Measurements from ENCODE around the gene MYCT1. TPM values are rescaled to one million over a fixed set of nuclear protein-coding genes. Genes with fewer than 3 reads are reported as not detected.

MYCT1 gene
- total RNA-seq, 1 experiment from 2014 or later: not detected

GRCh38 chr6:152721956-152722355 lies 24.3 kb downstream of the MYCT1 start:
- no peak for DNase-seq (ENCODE audit: low spot score)

DNA sequence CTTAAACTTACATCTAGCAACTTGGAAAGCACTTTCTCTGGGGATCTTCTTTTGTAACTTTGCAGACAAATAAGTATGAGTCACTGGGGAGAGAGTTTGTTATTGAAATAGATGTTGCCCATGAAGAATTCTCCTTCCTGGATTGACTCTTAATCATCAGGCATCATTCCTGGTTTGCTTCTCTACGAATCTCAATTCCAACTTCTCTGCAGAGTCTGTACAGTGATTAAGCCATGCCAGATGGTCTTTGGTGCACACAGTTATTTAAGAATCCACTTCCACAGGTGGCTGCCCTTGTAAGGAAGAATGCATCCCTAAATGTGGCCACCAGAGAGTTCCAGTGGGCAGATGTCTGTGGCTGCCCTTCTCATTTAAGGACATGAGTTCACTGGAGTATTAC lies 25.7 kb downstream of the MYCT1 start:
- no peak for DNase-seq (ENCODE audit: low spot score)

DNA sequence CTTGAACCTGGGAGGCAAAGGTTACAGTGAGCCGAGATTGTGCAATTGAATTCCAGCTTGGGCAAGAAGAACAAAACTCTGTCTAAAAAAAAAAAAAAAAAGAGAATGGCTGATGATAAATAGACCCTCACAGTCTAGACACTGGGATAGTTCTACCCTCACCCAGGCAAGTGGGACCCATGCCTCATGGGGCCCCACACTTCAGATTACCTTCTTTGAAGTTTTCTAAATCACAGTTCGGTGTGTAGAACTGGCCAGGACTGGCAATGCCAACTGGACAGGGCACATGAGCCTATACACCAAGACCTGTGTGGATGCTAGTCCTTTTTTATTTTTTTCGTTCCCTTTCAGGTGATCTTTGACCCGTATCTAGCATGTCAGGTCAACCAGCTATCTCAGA lies 28.6 kb downstream of the MYCT1 start:
- DNase-seq (ENCODE audit: low spot score): no peak

DNA sequence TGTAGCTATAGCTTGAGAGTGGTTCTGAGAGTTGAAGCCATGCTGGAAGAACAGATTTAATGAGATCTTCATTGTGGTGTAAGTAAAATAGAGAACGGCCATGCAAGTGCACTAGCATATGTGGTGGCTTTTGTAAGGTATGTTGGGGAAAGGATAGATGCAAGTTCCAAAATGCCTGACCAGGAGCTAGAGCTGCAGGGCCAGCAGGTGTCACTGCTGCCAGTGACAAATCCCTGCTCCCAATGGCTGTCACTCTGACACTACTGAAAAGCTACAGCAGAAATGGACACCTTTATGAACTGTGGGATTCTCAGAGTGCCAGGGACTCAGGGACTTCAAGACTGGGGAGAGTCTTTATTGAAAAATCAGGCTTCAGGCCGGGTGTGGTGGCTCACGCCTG lies 29.8 kb downstream of the MYCT1 start:
- DNase-seq (ENCODE audit: low spot score): peak; percentile 12

GRCh38 chr6:152734630-152735029 lies 36.9 kb downstream of the MYCT1 start:
- no peak for DNase-seq (ENCODE audit: low spot score)

DNA sequence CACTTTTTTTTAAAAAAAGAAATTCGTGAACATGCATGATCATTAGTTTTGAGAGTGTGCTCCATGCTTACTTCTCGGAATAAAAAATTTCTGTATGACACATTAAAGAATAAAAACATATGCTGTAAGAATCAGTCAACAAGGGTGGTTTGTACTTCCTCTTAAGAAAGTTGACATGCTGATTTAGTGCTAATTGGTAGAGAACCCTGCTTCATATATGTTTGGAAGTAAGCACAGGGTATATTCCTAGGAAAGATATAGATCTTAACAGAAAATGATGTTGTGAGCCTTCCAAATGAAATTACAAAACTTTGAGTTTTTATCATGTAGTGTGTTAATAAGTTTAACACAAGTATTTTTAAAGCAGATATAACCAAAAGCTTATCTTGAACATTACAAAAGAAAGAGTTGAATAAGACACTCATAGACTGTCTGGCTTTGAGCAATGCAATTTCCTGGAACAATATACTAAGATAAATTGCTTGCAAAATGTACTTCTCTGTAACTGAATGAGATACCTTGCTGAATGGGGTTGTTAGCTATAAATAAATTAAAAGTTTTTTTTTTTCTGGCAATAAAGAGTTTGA lies 39.1 kb downstream of the MYCT1 start:
- no peak for DNase-seq (ENCODE audit: low spot score)

DNA sequence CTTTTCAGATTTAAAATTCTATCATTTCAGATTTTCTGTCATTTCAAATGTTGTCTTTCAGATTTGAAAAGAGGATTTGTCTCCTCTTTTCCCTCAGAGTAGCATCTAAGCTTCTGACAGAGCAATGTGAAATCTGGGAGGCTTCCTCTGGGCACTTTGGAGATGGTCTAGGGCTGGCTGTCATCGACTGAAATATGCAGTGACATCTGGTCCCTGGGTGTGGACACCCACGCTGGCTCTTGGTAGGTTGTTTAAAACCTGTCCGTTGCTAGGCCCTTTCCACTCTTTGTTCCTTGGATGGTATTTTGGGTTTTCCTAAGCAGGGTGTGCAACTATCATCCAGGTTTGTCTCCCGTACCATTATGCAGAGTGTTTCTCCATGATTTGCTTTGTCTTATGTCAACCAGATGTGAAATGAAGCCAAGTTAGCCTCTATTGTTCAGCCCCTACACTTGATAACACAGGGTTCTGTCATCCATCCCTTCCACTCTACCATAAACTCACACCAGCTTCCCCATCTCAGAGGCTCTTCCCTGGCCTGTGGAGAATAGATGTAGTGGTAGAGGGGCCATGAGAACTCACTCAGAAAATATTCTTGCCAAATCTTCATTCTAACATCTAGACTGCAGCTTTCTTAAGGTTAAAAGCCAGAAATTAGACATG lies 47.9 kb downstream of the MYCT1 start:
- DNase-seq (ENCODE audit: low spot score): no peak

- DNase-seq (ENCODE audit: low spot score): no peak
These were observed 48.5 kb downstream of the MYCT1 start for GRCh38 chr6:152746172-152746553.

GRCh38 chr6:152748843-152749242 lies 51.1 kb downstream of the MYCT1 start:
- DNase-seq (ENCODE audit: low spot score): peak; percentile 35

GRCh38 chr6:152749336-152749735 lies 51.6 kb downstream of the MYCT1 start:
- DNase-seq (ENCODE audit: low spot score): no peak

- DNase-seq (ENCODE audit: low spot score): peak; percentile 37
These were observed 53.0 kb downstream of the MYCT1 start, which contains the start of gene VIP for GRCh38 chr6:152750694-152751093. TSS of gene VIP (plus strand) at chr6:152750797. CDS start at chr6:152752178, 1,381 bp downstream.

DNA sequence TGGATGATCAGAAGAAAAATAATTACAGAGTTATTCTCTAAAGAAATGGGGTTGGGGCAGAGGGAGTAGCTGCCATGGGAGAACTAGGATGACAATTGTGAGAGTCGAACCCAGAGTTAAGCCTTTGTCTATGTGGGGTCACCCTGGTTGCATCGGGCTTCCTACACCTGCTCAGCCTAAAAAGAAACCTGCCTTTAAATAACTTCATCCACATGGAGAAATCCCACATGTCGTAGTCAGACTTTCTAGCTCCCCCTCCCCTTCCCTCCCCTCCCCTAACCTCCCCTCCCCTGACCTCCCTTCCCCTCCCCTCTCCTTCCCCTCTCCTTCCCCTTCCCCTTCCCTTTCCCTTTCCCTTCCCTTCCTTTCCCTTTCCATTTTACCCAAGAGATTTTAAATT lies 67.6 kb downstream of the MYCT1 start:
- no peak for DNase-seq (ENCODE audit: low spot score)

- DNase-seq (ENCODE audit: low spot score): no peak
These were observed 71.5 kb downstream of the MYCT1 start for GRCh38 chr6:152769159-152769558.

DNA sequence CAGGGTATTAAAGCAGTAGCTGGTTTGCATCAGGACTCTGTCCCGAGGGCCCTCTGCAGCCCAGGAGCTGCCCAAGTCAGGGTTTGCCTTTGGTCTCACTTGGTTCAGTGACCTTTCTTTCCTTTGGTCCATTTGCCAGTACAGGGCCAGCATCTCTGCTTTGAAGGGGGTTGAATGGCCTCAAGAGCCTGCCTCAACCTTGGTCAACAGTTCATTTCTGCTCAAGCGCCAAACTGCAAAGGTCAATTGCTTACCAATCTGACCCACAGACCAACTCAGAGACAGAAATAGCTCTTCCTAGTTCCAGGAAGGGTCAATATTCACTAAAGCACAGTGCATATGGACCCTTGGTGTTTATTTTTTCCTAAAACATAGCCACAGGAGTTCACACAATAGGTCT lies 72.3 kb downstream of the MYCT1 start:
- DNase-seq (ENCODE audit: low spot score): no peak

DNA sequence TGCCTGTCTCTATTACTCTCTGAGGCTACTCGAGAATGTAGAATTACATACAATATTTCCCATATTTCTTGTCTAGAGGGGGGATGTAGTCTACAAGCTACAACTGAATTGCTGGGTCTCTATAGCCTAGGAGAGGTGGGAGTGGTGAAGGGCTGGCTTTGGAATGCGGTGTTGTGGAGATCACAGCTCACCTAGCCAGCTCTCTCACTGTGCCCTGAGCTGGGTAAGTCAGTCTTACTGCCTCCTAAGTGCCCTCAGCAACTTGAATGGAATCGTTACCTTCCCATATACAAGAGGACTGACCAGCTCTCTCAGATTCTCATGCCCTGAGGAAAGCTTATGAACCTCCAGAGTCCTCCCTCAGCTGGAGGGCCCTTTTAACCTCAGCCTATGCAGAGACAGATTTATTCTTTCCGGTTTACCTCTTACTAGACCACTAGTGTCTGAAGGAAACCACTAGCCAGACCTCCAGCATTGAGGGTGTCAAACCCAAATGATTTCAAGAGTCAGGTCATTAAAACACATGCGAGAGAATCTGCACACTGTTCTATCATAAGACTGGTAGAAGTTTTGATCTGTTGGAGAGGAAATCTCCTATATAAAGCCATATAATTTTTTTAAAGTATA lies 73.5 kb downstream of the MYCT1 start:
- DNase-seq (ENCODE audit: low spot score): no peak

Other genes with a start within 250 kb of the MYCT1 start
- 2.7 and 3.9 TPM in 2 replicates for gene SYNE1, start 60.5 kb upstream of the MYCT1 start, total RNA-seq (2014; rRNA removed; shearing (Covaris generic))
- gene VIP, start 52.9 kb downstream of the MYCT1 start, total RNA-seq (2014; rRNA removed; shearing (Covaris generic)): not detected in 2 replicates

Data from HT-29 (cell line).